Measurements from ENCODE around the gene DNAH12. TPM values are rescaled to one million over a fixed set of nuclear protein-coding genes. Genes with fewer than 3 reads are reported as not detected.

DNAH12 gene
- total RNA-seq, 1 experiment from 2014 or later, result not detected

- H4K20me1 ChIP-seq (ENCODE audit: insufficient read depth), result no peaks in the 10 kb centered on the region
- no peak overlapping the region for H3K9ac ChIP-seq (ENCODE audit: low read length)
- intact Hi-C loops (cut with micrococcal nuclease), result no loop called here
- ATAC-seq (no peak), DNase-seq (ENCODE audit: low read depth, low spot score) (no peak)
- ChIA-PET CTCF (no interaction called here), RAD21 (ENCODE audit: low non-redundant PET in 1 of 2, low total read pairs in 2 of 2, uncharacterized antibody in 2 of 2, unreplicated experiment in 2 of 2) (no interaction called here), POLR2A (no interaction called here)
- TF ChIP-seq CBX3 (IDR thresholded peaks at IDR 0.05; ENCODE audit: low read depth) (no peak), SIN3A (IDR thresholded peaks at IDR 0.05; ENCODE audit: low read depth) (no peak), TCF7L2 (IDR thresholded peaks at IDR 0.05; ENCODE audit: borderline replicate concordance, extremely low read depth, insufficient read depth, insufficient read length) (no peak), RAD21 (IDR thresholded peaks at IDR 0.05; ENCODE audit: low read depth) (no peak), CTCF (IDR thresholded peaks at IDR 0.05 in 2 of 3, conservative IDR thresholded peaks at IDR 0.05 in 1 of 3; ENCODE audit: borderline replicate concordance in 1 of 3, insufficient read depth in 1 of 3, low read depth in 2 of 3, low read length in 2 of 3) (no peak), ATF3 (IDR thresholded peaks at IDR 0.05) (no peak), POLR2A (IDR thresholded peaks at IDR 0.05; ENCODE audit: borderline replicate concordance, extremely low read depth, insufficient read depth, insufficient read length) (no peak), SP1 (IDR thresholded peaks at IDR 0.05; ENCODE audit: low read depth) (no peak), POLR2AphosphoS5 (IDR thresholded peaks at IDR 0.05; ENCODE audit: low read depth, low read length) (no peak), CEBPB (IDR thresholded peaks at IDR 0.05; ENCODE audit: low read depth) (no peak), REST (IDR thresholded peaks at IDR 0.05; ENCODE audit: low read depth) (no peak), JUND (IDR thresholded peaks at IDR 0.05) (no peak), FOSL1 (IDR thresholded peaks at IDR 0.05; ENCODE audit: low read depth) (no peak), YY1 (IDR thresholded peaks at IDR 0.05; ENCODE audit: extremely low read depth, insufficient replicate concordance, low read depth, low read length) (no peak), MAX (IDR thresholded peaks at IDR 0.05) (no peak), ZBTB33 (IDR thresholded peaks at IDR 0.05; ENCODE audit: extremely low read depth, insufficient replicate concordance, low read length) (no peak), EGR1 (IDR thresholded peaks at IDR 0.05; ENCODE audit: low read depth) (no peak)
- no peak overlapping the region for H3K4me3 ChIP-seq (replicated peaks in 1 of 2; ENCODE audit: low read depth in 1 of 2, low read length in 2 of 2)
- no peak overlapping the region for H3K4me2 ChIP-seq (ENCODE audit: low read length)
- H3K27ac ChIP-seq (ENCODE audit: low read depth, low read length), result no peak overlapping the region
- peaks cover 17 to 19% of the 10 kb centered on the region in 2 experiments for H3K36me3 ChIP-seq (ENCODE audit: control insufficient read depth in 1 of 2, insufficient read depth in 2 of 2, low read length in 2 of 2)
- no peaks in the 10 kb centered on the region for H3K9me2 ChIP-seq (ENCODE audit: insufficient read depth)
- H3K9me3 ChIP-seq (ENCODE audit: control insufficient read depth in 1 of 2, insufficient read depth in 1 of 2, low read depth in 1 of 2, low read length in 2 of 2), result no peaks in the 10 kb centered on the region
- H3K79me2 ChIP-seq (ENCODE audit: insufficient read depth, low read length), result peaks cover 72% of the 10 kb centered on the region
- BruUV-seq (replicated peaks), result no TSS peak
- H3K27me3 ChIP-seq (ENCODE audit: insufficient read depth, low read length), result no peaks in the 10 kb centered on the region
- no peaks in the 10 kb centered on the region for H3K4me1 ChIP-seq (ENCODE audit: control insufficient read depth in 1 of 2, insufficient read depth in 2 of 2, low read length in 2 of 2)
- no peak overlapping the region for H2AFZ ChIP-seq (ENCODE audit: low read depth, low read length, poor library complexity, severe bottlenecking)
Measured at GRCh38 chr3:57570878-57571277, 26.7 kb upstream of the DNAH12 start.

Data from HCT116 (cell line).